ENCODE data around the gene APBA3.

APBA3 gene

DNA sequence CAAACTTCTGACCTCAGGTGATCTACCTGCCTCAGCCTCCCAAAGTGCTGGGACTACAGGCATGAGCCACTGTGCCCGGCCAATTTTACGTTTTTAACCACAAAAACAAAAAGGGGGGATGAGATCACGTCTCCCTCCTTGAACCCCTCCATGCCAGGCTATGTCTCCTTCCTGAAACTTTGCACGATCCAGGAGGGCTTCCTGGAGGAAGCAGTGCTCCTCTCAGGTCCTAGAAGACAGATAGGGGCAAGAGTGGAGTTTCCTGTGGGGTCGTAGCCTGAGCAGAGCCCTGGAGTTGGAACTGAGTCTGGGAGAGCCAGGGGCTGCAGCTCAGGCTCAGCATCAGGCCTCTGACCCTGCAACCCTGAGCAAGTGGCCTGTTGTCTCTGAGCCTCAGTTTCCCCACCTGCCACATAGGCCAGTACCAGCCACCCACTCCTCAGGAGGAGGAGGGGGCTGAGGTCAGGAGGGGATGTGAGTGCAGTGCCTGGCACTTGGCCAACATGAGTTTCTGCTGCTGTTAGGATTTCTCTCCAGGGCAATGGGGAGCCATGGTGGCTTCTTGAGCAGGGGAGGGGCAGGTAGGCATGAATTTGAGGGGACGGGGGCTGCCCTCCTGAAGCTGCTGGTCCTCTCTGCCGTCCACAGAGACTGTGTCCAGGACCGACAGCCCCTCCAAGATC, 16.0 kb downstream of the APBA3 start:
- no peak for DNase-seq (ENCODE audit: low spot score)

GRCh38 chr19:3743486-3743885, 18.0 kb downstream of the APBA3 start:
- DNase-seq (ENCODE audit: low spot score) = peak; percentile 36

DNA sequence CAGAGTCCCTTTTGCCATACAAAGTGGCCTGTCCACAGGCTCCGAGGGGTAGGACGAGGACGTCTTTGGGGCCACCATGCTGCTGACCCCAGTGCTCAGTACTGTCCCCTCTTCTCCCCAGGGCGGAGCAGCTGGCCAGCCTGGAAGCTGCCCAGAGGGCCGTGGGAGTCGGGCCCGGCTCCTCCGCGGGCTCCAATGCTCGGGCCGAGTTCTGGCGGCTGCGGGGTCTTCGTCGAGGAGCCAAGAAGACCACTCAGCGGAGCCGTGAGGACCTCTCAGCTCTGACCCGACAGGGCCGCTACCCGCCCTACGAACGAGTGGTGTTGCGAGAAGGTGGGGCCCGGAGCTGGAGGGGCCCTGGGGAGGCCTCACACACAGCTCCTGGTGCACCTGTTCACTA, 21.1 kb downstream of the APBA3 start:
- DNase-seq (ENCODE audit: low spot score) = no peak

- no peak for DNase-seq (ENCODE audit: low spot score)
These were observed 22.8 kb downstream of the APBA3 start for GRCh38 chr19:3738477-3739220.

DNA sequence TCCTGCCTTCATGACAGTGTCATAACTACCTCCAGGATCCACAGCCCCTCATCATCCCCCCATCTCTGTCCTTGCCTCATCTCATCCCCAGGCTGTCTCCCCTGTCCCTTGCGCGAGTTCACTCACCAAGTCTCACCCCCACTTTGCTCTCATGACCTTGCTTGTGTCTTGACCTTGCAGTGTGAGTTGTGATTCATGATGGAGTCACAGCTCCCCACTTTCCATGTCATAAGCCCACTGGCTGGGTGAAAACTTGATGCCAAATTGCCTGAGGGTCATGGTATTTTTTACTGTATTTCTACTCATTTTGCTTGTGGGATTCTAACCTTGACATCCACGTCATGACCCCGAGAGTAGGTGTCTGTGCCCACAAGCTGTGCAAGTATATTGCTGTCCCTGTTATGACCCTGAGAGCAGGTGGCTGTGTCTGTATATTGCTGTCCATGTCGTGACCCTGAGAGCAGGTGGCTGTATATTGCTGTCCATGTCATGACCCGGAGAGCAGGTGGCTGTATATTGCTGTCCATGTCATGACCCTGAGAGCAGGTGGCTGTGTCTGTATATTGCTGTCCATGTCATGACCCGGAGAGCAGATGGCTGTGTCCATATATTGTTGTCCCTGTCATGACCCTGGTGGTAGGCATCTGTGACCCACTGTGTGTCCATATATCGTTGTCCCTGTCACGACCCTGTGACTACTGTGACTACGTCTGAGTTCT, 23.8 kb downstream of the APBA3 start:
- DNase-seq (ENCODE audit: low spot score) = no peak

- no peak for DNase-seq (ENCODE audit: low spot score)
These were observed 25.3 kb downstream of the APBA3 start for GRCh38 chr19:3736106-3736724.

DNA sequence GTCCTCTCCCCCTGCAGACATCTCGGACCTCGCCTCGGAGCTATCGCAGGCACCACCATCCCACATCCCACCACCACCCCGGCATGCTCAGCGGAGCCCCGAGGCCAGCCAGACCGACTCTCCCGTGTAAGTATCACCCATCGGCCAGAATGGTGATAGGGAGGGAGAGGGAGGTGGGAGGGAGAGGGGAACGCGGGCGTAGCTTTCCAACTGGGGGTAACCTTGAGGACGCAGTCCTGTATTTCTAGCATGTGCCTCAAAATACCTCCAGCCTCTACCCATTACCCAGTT, 27.2 kb downstream of the APBA3 start:
- no peak for DNase-seq (ENCODE audit: low spot score)

GRCh38 chr19:3733549-3734309, 27.8 kb downstream of the APBA3 start:
- DNase-seq (ENCODE audit: low spot score) = no peak

DNA sequence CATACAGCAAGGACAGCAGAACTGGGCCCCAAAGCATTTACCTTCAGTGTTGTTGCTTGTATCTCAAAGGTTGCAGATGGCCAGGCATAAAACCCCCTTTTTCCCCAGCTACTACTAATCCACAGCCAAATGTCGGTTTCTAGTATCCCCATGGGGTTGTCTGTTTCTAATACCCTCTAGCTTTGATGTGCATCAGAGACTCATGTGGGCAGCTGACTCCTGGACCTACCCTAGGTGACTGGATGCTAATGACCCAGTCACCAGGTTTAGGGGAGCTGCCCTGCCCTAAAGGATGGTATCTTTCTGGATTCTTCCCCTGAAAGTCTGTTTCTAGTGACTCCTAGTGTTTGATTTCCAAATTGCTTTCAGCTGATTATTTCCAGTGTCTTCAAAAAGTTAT, 29.4 kb downstream of the APBA3 start:
- DNase-seq (ENCODE audit: low spot score) = no peak

DNA sequence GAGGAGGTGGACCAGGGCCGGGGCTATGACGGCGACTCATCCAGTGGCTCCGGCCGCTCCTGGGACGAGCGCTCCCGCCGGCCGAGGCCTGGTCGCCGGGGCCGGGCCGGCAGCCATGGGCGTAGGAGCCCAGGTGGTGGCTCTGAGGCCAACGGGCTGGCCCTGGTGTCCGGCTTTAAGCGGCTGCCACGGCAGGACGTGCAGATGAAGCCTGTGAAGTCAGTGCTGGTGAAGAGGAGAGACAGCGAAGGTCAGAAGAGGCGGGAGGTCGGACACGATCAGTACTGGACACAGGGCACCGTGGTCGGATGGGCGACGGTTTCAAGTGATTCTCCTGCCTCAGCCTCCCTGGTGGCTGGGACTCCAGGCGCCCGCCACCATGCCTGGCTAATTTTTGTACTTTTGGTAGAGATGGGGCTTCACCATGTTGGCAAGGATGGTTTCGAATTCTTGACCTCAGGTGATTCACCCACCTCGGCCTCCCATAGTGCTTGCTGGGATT, 31.0 kb downstream of the APBA3 start:
- DNase-seq (ENCODE audit: low spot score) = no peak

DNA sequence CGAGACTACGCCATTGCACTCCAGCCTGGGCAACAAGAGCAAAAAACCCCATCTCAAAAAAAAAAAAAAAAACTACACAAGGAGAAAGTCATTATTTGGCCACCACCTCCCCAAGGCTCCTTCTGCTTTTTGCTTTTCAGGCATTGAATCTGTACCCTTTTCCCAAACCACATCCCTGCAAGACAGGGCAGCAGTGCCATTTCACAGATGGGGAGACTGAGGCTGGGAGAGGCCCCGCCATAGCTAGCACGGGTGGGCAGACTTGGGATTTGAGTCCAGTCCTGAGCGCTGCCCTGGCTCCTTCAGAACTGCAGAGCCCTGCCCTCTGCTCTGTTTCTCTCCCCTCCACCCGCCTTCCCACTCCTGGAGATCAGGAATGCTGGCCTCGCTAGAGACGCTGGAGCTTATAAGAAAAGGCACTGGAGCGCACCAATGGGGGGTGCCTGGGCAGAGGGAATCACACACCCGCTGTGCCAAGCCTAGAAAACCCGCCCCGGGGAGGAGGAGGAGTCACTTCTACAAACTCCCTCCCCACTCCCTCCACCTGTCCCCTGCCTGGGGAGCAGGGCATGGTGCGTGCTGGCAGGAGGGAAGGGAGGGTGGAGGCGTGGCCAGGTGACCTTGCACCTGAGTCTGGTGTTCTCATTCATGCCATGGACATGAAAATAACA, 35.7 kb downstream of the APBA3 start:
- no peak for DNase-seq (ENCODE audit: low spot score)

GRCh38 chr19:3725121-3725520, 36.4 kb downstream of the APBA3 start:
- DNase-seq (ENCODE audit: low spot score) = no peak

GRCh38 chr19:3723883-3724282, 37.6 kb downstream of the APBA3 start:
- no peak for DNase-seq (ENCODE audit: low spot score)

DNA sequence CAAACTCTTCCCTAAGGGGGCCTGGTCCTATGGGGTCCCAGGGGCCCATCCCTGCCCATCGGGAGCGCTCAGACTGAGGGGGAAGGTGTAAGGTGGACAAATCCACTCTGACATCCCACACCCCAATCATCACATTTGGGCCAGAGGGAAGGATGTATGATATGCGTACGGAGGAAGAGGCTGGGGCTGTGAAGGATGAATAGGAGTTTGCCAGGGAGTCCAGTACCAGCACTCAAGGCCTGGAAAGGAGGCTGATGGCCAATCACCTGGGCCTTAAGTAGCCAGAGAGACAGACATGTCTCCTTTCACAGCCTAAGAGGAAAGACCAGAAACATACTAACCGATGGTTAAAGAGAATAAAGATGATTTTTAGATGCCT, 38.4 kb downstream of the APBA3 start:
- DNase-seq (ENCODE audit: low spot score) = no peak

- DNase-seq (ENCODE audit: low spot score) = no peak
These were observed 38.9 kb downstream of the APBA3 start for GRCh38 chr19:3722443-3723109.

- no peak for DNase-seq (ENCODE audit: low spot score)
These were observed 39.5 kb downstream of the APBA3 start for GRCh38 chr19:3721887-3722442.

DNA sequence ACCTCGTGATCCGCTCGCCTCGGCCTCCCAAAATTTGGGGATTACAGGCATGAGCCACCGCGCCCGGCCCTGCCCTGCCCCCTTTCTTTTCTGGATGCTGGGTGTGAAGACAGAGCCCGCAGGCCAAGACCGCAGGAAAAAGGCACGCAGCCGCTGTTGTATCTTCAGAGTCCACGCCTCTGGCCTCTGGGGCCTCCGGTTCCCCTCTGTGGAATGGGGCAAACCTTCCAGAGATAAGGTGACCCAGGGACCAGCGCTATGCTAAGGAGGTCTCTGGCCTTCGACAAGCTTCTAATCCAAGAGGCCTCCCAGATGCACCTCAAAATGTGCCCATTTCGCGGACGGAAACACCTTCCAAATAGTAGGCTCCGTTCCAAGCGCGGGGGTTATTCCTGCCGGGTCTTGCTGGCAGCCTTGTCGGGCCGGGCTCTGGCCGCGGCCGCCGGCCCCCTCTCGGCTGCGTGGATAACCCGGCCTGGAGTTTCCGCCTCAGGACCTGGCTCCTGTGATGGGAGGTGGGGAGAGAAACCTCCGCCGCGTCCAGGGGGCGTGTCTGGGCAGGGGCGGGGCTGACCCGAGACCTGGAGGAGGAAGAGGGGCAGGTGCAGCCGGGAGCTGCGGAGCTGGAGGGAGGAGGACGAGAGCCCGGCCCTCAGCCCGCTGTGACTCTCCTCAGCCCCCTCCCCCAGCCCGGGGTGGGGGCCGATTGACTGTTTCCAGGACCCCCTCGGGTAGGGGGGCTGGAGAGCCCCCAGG, 40.2 kb downstream of the APBA3 start:
- peak; percentile 83 for DNase-seq (ENCODE audit: low spot score)

GRCh38 chr19:3720349-3720917, 41.1 kb downstream of the APBA3 start:
- DNase-seq (ENCODE audit: low spot score) = no peak

DNA sequence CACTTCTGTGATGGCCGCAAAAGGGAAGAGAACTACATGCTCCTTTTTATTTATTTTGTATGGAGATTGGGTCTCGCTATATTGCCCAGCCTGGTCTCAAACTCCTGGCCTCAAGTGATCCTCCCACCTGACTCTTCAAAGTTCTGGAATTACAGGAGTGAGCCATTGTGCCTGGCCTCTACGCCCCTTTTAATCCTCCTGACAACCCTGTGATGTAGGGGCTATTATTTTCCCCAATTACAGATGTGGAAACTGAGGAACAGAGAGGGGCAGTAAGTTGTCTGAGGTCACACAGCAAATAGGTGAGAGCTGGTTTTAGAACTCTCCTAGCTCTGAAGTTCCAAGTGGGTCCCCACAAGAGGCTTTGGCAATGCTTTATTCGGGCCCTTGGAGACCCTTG, 41.6 kb downstream of the APBA3 start:
- DNase-seq (ENCODE audit: low spot score) = no peak

Measured in HuH-7 (cell line).